Activated T-helper 2 cell treated with anti-CD3 and anti-CD28 coated beads, Interferon-gamma antibody, Interleukin-2, Interleukin-4, amounts not matched to agents 10 μg/mL and 5 μg/mL and 100 μg/mL, durations not matched to agents 14 hours and 24 hours and 36 hours (primary cell): ENCODE measurements around the gene SLC3A2. TPM values are rescaled to one million over a fixed set of nuclear protein-coding genes. Genes with fewer than 3 reads are reported as not detected.

Source experiments
- DNase-seq: peaks from one replicate; pipeline ENCODE4 v3.0.0; 2021; ENCODE audit warnings: low spot score
- H3K27ac Mint-ChIP-seq: one replicate; pipeline ENCODE4 v1.8.0; 2021; ENCODE audit warnings: mixed read lengths
- H3K27me3 Mint-ChIP-seq: one replicate; pipeline ENCODE4 v1.8.0; 2021; ENCODE audit warnings: low read depth, mixed read lengths
- H3K36me3 Mint-ChIP-seq: one replicate; pipeline ENCODE4 v1.8.0; 2021; ENCODE audit warnings: low read depth, mixed read lengths
- H3K4me1 Mint-ChIP-seq: one replicate; pipeline ENCODE4 v1.8.0; 2021; ENCODE audit warnings: low read depth, mixed read lengths
- H3K4me3 Mint-ChIP-seq: one replicate; pipeline ENCODE4 v1.8.0; 2021; ENCODE audit warnings: low read depth, mild to moderate bottlenecking, moderate library complexity, mixed read lengths
- H3K9me3 Mint-ChIP-seq: one replicate; pipeline ENCODE4 v1.8.0; 2021; ENCODE audit warnings: mixed read lengths
- intact Hi-C: fragments of 100-400 bp; cut with micrococcal nuclease; formaldehyde crosslinking; loops from one replicate; pipeline ENCODE4 v1.15.1; 2023
- total RNA-seq: library from RNA; stranded (reverse); gene quantifications from 2 replicates; pipeline ENCODE4 v1.2.3, GENCODE V29; 2022

SLC3A2 gene
- total RNA-seq, 1 donor from 2014 or later = 286 TPM

DNA sequence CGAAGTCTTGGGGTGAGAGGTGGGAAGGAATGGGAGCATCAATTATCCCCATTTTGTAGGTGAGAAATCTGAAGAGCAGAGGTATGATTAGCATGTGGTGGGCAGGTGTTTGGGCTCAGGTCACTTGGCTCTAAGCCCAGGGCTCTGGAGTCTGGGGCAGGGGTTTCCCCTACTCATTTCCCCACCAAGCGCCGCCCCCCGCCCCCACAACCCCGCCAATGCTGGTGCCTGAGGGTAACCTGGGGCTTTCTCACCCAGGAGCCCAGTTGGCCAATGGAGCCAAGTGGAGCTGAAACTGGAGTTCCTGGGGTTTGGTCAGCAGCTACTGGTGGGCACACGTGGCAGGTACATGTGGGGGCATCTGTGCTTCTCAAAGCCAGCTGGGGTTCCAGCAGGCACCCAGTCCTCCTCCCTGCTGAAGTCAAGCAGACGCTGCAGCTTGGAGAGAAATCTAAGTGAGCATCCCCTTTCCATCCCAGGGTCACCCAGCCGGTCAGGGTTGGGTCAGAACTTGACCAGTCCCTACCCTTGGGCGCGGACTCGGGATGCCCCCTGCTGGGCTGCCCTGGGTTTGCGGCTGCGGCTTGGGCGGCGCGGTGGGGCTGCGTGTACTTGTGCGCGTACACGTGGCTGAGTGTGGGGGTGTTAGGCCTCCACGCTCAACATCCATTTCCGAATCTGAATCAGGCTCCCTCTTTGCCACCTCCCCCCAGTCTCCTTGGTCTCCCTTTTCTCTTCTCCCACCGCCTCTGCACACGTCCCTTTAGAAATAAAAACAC is 42.1 kb downstream of the SLC3A2 start:
- no peak for DNase-seq
- Mint-ChIP-seq H3K36me3 (no peaks in the 10 kb centered on the region), H3K27ac (no peak overlapping the region), H3K27me3 (peaks cover 73% of the 10 kb centered on the region), H3K9me3 (no peaks in the 10 kb centered on the region), H3K4me3 (no peak overlapping the region), H3K4me1 (peaks cover 9% of the 10 kb centered on the region)
- intact Hi-C loops = loop anchor here (10.0 kb wide), 1 partner anchor 1418 kb away; the partner anchor contains the start of gene LRRC10B

GRCh38 chr11:62923601-62924411 is 43.1 kb downstream of the SLC3A2 start:
- no peaks in the 10 kb centered on the region for H3K36me3 Mint-ChIP-seq
- H3K9me3 Mint-ChIP-seq = no peaks in the 10 kb centered on the region
- H3K27ac Mint-ChIP-seq = no peak overlapping the region
- peaks cover 77% of the 10 kb centered on the region for H3K27me3 Mint-ChIP-seq
- DNase-seq = no peak
- no peak overlapping the region for H3K4me3 Mint-ChIP-seq
- peaks cover 9% of the 10 kb centered on the region for H3K4me1 Mint-ChIP-seq
- intact Hi-C loops = loop anchor here (10.0 kb wide), 1 partner anchor 1419 kb away; the partner anchor contains the start of gene LRRC10B

DNA sequence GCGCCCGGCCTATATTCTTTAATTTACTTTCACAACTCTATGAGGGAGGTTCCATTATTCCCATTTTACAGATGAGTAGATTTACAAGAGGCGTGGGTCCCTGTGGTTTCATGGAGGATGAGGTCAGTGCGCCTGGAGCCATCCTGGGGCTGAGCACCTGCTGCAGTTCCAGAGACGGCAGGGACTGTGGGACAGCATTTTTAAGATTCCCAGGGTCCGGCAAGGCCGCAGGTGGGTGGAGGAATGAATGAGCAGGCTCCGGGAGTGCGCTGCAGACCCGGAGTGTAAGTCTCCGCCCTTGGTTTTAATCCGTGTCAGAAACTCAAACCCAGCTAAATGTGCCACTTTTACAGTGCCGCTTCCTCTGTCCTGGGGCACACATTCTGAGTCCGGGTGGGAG is 44.6 kb downstream of the SLC3A2 start:
- no peak overlapping the region for H3K27ac Mint-ChIP-seq
- no peaks in the 10 kb centered on the region for H3K9me3 Mint-ChIP-seq
- no peaks in the 10 kb centered on the region for H3K36me3 Mint-ChIP-seq
- no peak for DNase-seq
- intact Hi-C loops = loop anchor here (10.0 kb wide), 1 partner anchor 1421 kb away; the partner anchor contains the start of gene LRRC10B
- no peak overlapping the region for H3K4me3 Mint-ChIP-seq
- peaks cover 9% of the 10 kb centered on the region for H3K4me1 Mint-ChIP-seq
- H3K27me3 Mint-ChIP-seq = peaks cover 79% of the 10 kb centered on the region

DNA sequence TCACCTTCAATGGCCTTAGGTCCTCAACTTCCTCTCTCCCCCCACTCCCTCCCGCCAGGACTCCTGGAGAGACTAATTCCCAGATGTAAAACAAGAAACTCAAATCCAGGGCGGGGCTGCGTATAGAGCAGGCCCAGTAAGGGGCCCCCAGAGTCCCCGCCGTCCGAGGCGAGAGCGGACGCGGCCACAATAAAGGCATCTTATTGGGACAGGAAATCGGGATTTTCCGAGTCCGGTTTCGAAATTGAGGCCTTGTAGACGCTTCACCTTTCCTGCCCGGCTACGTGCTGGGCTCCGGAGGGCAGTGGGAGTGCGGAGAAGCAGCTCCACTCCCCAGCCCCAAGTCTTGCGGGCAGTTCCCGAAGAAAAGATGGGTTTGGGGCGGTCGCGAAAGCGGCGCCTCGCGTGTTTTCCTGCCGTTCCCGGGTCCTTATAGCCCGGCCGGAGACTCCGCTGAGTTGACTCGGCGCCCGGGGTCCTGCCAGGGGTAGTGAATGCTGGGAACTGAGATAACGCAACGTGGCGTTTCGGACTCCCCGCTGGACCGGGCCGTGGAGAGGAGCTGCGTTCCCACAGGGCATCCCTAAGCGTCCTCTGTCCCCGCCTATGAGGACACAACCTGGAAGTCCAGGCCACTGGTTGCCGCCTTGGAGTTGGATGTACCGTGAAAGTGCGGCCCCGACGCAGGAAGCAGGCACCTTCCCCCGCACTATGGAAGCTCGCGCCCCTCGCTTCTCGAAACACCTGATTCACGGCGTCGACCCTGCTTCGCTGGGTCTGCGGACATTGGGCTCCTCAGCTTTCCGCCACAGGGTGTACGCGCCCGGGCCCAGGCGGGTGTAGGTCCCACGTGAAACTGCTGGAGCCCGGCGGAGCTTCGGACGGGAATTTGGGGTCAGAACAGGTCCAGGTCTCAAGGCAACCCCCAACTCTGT is 45.3 kb downstream of the SLC3A2 start:
- Mint-ChIP-seq H3K36me3 (no peaks in the 10 kb centered on the region), H3K4me3 (no peak overlapping the region), H3K9me3 (no peaks in the 10 kb centered on the region), H3K27me3 (peaks cover 83% of the 10 kb centered on the region), H3K27ac (no peak overlapping the region), H3K4me1 (peaks cover 9% of the 10 kb centered on the region)
- intact Hi-C loops = loop anchor here (10.0 kb wide), 1 partner anchor 1421 kb away; the partner anchor contains the start of gene LRRC10B
- DNase-seq = no peak

DNA sequence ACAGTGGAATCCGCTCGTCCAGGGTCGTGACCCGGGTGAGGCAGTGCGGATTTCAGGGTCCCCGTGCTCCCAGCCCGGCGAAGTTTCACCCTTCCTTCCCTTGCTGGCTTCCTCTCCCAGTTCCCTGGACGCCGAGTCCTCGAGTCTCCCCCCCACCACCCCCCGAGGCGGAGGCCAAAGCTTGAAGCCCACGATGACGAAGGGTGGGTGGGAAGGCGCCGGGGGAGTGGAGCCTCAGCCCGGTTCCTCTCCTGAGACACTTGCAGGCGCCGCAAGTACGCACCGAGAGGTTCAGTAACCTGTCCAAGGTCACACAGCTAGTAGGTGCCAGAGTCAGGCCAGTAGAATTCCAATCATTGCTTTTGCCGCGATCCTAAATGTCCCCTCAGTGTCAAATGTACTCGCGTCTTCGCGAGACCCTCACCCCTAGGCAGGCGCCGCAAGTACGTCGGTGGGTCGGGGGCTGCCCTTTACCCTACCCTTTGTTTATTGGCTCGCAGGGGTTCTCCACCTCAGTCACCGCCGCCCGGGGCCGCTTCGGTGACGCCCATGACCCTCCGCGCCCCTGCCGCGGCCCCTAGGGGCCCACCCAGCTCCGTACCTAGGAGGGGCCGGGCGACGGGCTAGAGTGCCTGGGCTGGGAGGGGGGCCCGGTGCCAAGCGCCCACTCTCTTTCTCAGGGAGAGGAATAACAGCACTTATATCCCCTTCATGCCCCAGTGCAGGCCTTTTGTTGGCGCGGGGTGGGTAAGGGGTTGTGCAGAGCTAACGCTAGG is 46.2 kb downstream of the SLC3A2 start:
- intact Hi-C loops = loop anchor here (10.0 kb wide), 1 partner anchor 1422 kb away; the partner anchor contains the start of gene LRRC10B
- Mint-ChIP-seq H3K4me3 (no peak overlapping the region), H3K36me3 (no peaks in the 10 kb centered on the region), H3K4me1 (peaks cover 9% of the 10 kb centered on the region), H3K27ac (no peak overlapping the region), H3K9me3 (no peaks in the 10 kb centered on the region), H3K27me3 (peaks cover 80% of the 10 kb centered on the region)
- DNase-seq = no peak

DNA sequence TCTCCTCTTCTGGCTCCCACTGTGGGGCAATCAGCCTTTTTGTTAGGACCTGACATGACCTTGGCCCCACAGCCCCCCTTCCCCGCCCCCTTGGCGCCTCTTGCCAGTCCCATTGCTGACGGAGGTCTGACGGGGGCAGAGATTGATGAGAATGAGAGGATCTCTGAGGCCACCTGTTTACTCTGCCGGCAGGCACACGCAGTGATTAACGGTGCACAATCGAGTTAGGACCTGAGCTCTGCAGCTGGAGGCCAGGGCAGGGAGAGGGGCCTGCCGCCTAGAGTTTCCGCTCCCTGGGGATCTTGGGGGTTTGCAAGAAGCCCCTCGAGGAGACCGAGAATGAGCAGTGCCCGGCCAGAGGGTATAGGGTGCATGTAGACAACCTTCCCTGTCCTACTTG is 47.3 kb downstream of the SLC3A2 start:
- Mint-ChIP-seq H3K27me3 (peaks cover 71% of the 10 kb centered on the region), H3K9me3 (no peaks in the 10 kb centered on the region), H3K36me3 (no peaks in the 10 kb centered on the region), H3K4me3 (no peak overlapping the region), H3K27ac (no peak overlapping the region), H3K4me1 (peaks cover 7% of the 10 kb centered on the region)
- no peak for DNase-seq
- intact Hi-C loops = loop anchor here (10.0 kb wide), 1 partner anchor 1423 kb away; the partner anchor contains the start of gene LRRC10B

DNA sequence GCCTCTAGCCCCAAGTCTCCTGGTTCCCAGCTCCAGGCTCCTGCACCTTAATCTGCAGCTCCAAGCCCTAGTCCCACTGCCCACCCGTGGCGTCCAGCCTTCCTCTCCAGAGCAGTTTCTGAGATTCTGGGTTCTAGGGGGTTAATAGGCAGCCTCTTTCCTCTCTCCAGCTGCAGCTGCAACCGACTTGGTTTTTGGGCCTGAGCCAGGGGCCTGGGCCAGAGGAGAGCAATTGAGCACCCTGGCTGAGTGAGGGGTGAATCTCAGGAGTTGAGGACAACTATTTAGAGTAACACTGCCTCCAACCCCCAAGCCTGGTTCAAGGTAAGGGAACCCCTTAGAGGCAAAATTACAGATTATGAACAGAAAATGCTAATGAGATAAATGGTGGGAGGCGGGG is 49.5 kb downstream of the SLC3A2 start:
- H3K36me3 Mint-ChIP-seq = no peaks in the 10 kb centered on the region
- no peaks in the 10 kb centered on the region for H3K9me3 Mint-ChIP-seq
- peaks cover 56% of the 10 kb centered on the region for H3K27me3 Mint-ChIP-seq
- H3K4me1 Mint-ChIP-seq = peaks cover 5% of the 10 kb centered on the region
- H3K27ac Mint-ChIP-seq = no peak overlapping the region
- intact Hi-C loops = no loop called here
- DNase-seq = no peak
- H3K4me3 Mint-ChIP-seq = no peak overlapping the region

DNA sequence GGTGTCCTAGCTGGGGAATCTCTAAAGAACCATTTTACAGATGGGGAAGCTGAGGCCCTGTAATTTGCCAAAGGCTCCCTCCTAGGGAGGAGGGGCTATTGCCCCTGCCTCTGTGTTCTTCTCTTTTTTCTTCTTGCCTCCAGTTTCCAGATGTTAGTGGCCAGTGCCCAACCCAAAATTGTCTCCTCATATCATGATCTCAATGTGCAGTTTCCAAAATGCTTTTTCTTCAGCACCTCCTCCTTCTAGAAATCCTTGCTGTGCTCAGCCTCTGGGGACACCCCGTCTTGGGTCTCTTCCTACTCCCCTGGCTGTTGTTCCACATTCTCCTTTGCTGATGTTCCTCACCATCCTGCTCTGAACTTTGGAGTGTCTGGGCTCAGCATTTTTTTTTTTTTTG is 50.0 kb downstream of the SLC3A2 start:
- Mint-ChIP-seq H3K9me3 (no peaks in the 10 kb centered on the region), H3K4me1 (peaks cover under 1% of the 10 kb centered on the region), H3K36me3 (no peaks in the 10 kb centered on the region), H3K4me3 (no peak overlapping the region), H3K27me3 (peaks cover 51% of the 10 kb centered on the region), H3K27ac (no peak overlapping the region)
- intact Hi-C loops = no loop called here
- DNase-seq = no peak

- Mint-ChIP-seq H3K36me3 (no peaks in the 10 kb centered on the region), H3K9me3 (no peaks in the 10 kb centered on the region), H3K4me1 (no peaks in the 10 kb centered on the region), H3K27me3 (peaks cover 44% of the 10 kb centered on the region), H3K4me3 (no peak overlapping the region), H3K27ac (no peak overlapping the region)
- no peak for DNase-seq
- intact Hi-C loops = no loop called here
Observed at GRCh38 chr11:62931499-62932278, 51.0 kb downstream of the SLC3A2 start.

DNA sequence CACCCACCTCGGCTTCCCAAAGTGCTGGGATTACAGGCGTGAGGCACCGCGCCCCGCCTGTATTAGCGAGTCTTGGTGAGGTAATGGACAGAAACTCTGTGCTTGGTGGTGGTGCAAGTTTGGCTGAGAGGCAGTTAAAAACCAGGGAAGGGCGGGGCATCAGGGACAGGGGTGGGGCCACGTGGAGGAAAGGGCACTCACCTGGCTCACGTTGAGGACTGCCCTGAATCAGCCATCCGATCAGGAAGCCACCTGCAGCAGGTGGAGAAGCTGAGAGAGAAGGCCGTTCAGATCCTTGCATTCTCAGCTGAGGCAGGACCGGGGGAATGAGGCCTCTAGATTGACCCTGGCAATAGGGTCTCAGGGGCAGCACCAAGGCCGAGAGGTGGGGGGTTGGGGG is 52.6 kb downstream of the SLC3A2 start:
- Mint-ChIP-seq H3K9me3 (peaks cover 9% of the 10 kb centered on the region), H3K36me3 (no peaks in the 10 kb centered on the region), H3K4me3 (no peak overlapping the region), H3K4me1 (peaks cover 8% of the 10 kb centered on the region), H3K27ac (no peak overlapping the region), H3K27me3 (peaks cover 33% of the 10 kb centered on the region)
- no peak for DNase-seq
- intact Hi-C loops = no loop called here

GRCh38 chr11:62933750-62934495 is 53.2 kb downstream of the SLC3A2 start:
- Mint-ChIP-seq H3K36me3 (no peaks in the 10 kb centered on the region), H3K27ac (no peak overlapping the region), H3K9me3 (peaks cover 9% of the 10 kb centered on the region), H3K27me3 (peaks cover 27% of the 10 kb centered on the region), H3K4me3 (no peak overlapping the region), H3K4me1 (peaks cover 8% of the 10 kb centered on the region)
- no peak for DNase-seq
- intact Hi-C loops = no loop called here
